Vein endothelial cell (primary cell): ENCODE measurements around the gene HRH1. TPM values are rescaled to one million over a fixed set of nuclear protein-coding genes. Genes with fewer than 3 reads are reported as not detected.

ENCODE experiments used
- small RNA-seq: library from RNA; depleted of rRNA; stranded (forward); fragments of <200 nt; gene quantifications from one replicate; pipeline ENCODE3, GENCODE V24; 2012
- total RNA-seq: library from RNA; depleted of rRNA; stranded (reverse); fragments of >200 nt; gene quantifications from 2 replicates; pipeline ENCODE4 v1.2.3, GENCODE V29; 2012

HRH1 gene, protein sequence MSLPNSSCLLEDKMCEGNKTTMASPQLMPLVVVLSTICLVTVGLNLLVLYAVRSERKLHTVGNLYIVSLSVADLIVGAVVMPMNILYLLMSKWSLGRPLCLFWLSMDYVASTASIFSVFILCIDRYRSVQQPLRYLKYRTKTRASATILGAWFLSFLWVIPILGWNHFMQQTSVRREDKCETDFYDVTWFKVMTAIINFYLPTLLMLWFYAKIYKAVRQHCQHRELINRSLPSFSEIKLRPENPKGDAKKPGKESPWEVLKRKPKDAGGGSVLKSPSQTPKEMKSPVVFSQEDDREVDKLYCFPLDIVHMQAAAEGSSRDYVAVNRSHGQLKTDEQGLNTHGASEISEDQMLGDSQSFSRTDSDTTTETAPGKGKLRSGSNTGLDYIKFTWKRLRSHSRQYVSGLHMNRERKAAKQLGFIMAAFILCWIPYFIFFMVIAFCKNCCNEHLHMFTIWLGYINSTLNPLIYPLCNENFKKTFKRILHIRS
- 13.5 and 16.7 TPM in 2 replicates for total RNA-seq

DNA sequence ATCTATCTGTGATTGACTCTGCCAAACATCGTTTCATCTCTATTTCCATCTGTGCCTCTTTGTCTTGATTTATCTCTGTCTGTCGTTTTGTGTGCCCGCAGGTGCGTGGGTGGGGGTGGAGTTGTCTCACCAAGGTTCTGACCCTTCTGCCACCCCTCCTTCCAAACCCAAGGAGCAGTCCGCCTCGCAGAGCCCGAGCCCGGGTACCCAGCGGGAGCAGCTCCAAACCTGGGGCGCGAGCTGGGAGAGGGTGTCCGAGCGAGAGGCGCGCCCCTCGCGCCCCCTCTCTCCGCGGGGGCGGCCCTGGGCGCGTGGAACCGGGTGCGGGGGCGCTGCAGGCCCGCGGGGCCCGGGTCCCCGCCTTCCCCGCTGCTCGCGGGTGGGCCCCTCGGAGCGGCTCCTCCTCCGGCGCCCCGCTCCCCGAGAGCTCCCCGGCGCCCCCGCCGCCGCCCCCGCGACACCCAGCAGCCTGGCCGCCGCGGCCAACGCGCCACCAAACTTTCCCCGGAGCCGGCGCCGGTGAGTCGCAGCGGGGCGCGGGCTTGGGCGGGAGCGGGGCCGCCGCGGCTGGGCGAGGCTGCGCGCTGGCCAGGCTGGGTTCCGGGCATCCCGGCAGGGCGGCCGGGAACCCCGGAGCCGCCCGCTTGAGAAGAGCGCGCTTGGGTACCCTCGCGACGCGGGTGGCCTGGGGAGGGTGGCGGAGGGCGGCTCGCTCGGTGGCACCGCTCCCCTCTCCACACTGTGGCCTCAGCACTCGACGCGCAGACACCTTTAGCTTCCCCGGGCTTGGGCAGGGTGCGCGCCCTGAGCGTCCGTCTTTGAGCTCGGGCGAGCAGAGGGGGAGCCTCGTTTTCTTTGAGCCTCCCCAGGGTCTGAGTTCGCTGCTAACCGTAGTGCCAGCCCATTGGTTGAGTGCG lies at the start of gene HRH1:
TSS of gene HRH1 (plus strand) at position 458 of the 917 bp plus-strand sequence. CDS start 104,545 bp downstream, outside the sequence.

DNA sequence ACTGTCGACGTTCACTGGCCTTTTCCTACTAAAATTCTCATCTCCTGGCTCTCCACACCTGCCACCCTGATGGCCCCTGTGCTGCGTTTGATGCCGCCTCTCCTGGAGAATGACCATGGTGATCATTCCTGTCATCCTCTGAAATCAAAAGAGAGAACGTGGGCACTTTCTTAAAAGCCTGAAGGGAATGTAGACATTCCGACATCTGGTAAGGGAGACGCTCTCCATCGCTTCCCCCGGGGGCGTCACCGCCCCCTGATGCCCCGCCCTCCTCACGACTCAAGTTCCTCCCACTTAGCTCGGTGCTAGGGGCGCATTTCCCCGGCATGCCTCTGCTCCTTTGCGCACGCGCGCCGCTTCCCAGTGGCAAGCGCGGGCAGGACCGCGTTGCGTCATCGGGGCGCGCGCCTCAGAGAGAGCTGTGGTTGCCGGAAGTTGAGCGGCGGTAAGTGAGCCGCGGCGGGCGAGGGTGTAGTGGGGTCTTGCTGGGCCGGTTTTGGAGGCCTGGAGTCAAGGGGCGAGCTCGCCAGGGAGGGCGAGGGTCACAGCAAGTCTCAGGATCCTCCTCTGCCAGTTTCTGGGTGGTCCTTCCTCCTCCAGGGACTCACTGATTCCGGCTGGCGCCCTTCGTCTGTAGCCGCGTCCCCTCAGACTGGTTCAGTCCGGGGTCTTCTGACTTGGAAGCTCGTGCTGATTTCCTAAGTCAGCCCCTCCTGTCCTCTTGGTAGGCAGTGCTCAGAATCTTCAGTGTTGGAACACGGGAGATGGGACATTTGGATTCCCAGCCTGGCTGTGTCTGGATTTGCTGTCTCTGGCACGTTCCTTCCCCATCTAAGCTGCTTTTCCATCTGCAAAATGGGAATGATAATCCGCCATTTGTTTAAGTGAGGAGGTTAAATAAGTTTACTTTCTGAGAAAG lies 118.0 kb downstream of the HRH1 start, which contains the start of gene ATG7:
TSS of gene ATG7 (plus strand) at position 412 of the 919 bp plus-strand sequence. CDS start 26,299 bp downstream, outside the sequence.

Small RNAs within 50 kb of the gene (small RNA-seq; reads per million reads assigned to genes)
- not detected for gene AC083855.1

Other genes with a start within 250 kb of the HRH1 start
- gene SLC6A1, start 161.7 kb upstream of the HRH1 start, total RNA-seq, result not detected in 2 replicates
- 89.3 and 113 TPM in 2 replicates for gene ATG7, start 117.9 kb downstream of the HRH1 start, total RNA-seq